ENCODE measurements around the gene CDS2. TPM values are rescaled to one million over a fixed set of nuclear protein-coding genes. Genes with fewer than 3 reads are reported as not detected.
"Not testable (repeated sequence)": the region's sequence is repeated elsewhere in the genome, so short reads cannot be mapped to it uniquely, and the experiment has no call there.

The CDS2 gene
- 100 to 1,000 TPM in 1 of 12 donors, 10 to 100 TPM in 11; 19.1 to 153 (median 22.7) TPM for polyA plus RNA-seq (ENCODE audit: insufficient read length in 12 of 12)
- long read RNA-seq, donor 1, full-length matches to known transcripts = 6 of 31 reads
- long read RNA-seq, donor 1, partial matches to known transcripts = 25 of 31 reads
- long read RNA-seq, donor 1, other reads (novel, unspliced or antisense) = 0 of 31 reads
- long read RNA-seq, donor 2, full-length matches to known transcripts = 7 of 7 reads
- long read RNA-seq, donor 2, partial matches to known transcripts = 0 of 7 reads
- long read RNA-seq, donor 2, other reads (novel, unspliced or antisense) = 0 of 7 reads
- long read RNA-seq, donor 3, full-length matches to known transcripts = 3 of 8 reads
- long read RNA-seq, donor 3, partial matches to known transcripts = 5 of 8 reads
- long read RNA-seq, donor 3, other reads (novel, unspliced or antisense) = 0 of 8 reads
- long read RNA-seq, donor 4, full-length matches to known transcripts = 4 of 10 reads
- long read RNA-seq, donor 4, partial matches to known transcripts = 6 of 10 reads
- long read RNA-seq, donor 4, other reads (novel, unspliced or antisense) = 0 of 10 reads
- long read RNA-seq, donor 5, full-length matches to known transcripts = 9 of 9 reads
- long read RNA-seq, donor 5, partial matches to known transcripts = 0 of 9 reads
- long read RNA-seq, donor 5, other reads (novel, unspliced or antisense) = 0 of 9 reads
- long read RNA-seq, donor 6, full-length matches to known transcripts = 3 of 3 reads
- long read RNA-seq, donor 6, partial matches to known transcripts = 0 of 3 reads
- long read RNA-seq, donor 6, other reads (novel, unspliced or antisense) = 0 of 3 reads
- long read RNA-seq, donor 7, full-length matches to known transcripts = 6 of 6 reads
- long read RNA-seq, donor 7, partial matches to known transcripts = 0 of 6 reads
- long read RNA-seq, donor 7, other reads (novel, unspliced or antisense) = 0 of 6 reads
- long read RNA-seq, donor 8, full-length matches to known transcripts = 8 of 27 reads
- long read RNA-seq, donor 8, partial matches to known transcripts = 19 of 27 reads
- long read RNA-seq, donor 8, other reads (novel, unspliced or antisense) = 0 of 27 reads
- long read RNA-seq, donor 9, full-length matches to known transcripts = 6 of 16 reads
- long read RNA-seq, donor 9, partial matches to known transcripts = 10 of 16 reads
- long read RNA-seq, donor 9, other reads (novel, unspliced or antisense) = 0 of 16 reads
- long read RNA-seq, donor 10, full-length matches to known transcripts = 5 of 5 reads
- long read RNA-seq, donor 10, partial matches to known transcripts = 0 of 5 reads
- long read RNA-seq, donor 10, other reads (novel, unspliced or antisense) = 0 of 5 reads
- long read RNA-seq, donor 11, full-length matches to known transcripts = 5 of 5 reads
- long read RNA-seq, donor 11, partial matches to known transcripts = 0 of 5 reads
- long read RNA-seq, donor 11, other reads (novel, unspliced or antisense) = 0 of 5 reads

GRCh38 chr20:5126512-5127203 lies at the start of gene CDS2:
CDS2 (plus strand) TSS chr20:5127008; CDS start chr20:5127093, 85 bp downstream.
- peak; percentile 99 for DNase-seq

- DNase-seq = no peak
Observed at GRCh38 chr20:5077761-5078387, 48.9 kb upstream of the CDS2 start.

GRCh38 chr20:5078399-5078958 lies 48.3 kb upstream of the CDS2 start:
- DNase-seq = peak; percentile 44

- DNase-seq = peak; percentile 16
Observed at GRCh38 chr20:5080384-5080877, 46.4 kb upstream of the CDS2 start.

GRCh38 chr20:5085380-5085779 lies 41.4 kb upstream of the CDS2 start:
- no peak for DNase-seq

GRCh38 chr20:5088688-5089087 lies 38.1 kb upstream of the CDS2 start:
- no peak for DNase-seq

- DNase-seq = peak; percentile 15
Observed at GRCh38 chr20:5090191-5090590, 36.6 kb upstream of the CDS2 start.

- DNase-seq = no peak
Observed at GRCh38 chr20:5091902-5092301, 34.9 kb upstream of the CDS2 start.

GRCh38 chr20:5092765-5093339 lies 34.0 kb upstream of the CDS2 start:
- no peak for DNase-seq

GRCh38 chr20:5095454-5095853 lies 31.4 kb upstream of the CDS2 start:
- no peak for DNase-seq

GRCh38 chr20:5095931-5096330 lies 30.9 kb upstream of the CDS2 start:
- no peak for DNase-seq

GRCh38 chr20:5096463-5096862 lies 30.3 kb upstream of the CDS2 start:
- DNase-seq = no peak

- not testable (repeated sequence) for DNase-seq
Observed at GRCh38 chr20:5099009-5099408, 27.8 kb upstream of the CDS2 start.

GRCh38 chr20:5099909-5100308 lies 26.9 kb upstream of the CDS2 start:
- not testable (repeated sequence) for DNase-seq

GRCh38 chr20:5100684-5101347 lies 26.0 kb upstream of the CDS2 start:
- peak; percentile 46 for DNase-seq

GRCh38 chr20:5104479-5104878 lies 22.3 kb upstream of the CDS2 start:
- DNase-seq = no peak

- no peak for DNase-seq
Observed at GRCh38 chr20:5109276-5109675, 17.5 kb upstream of the CDS2 start.

GRCh38 chr20:5113615-5113986 lies 13.2 kb upstream of the CDS2 start:
- DNase-seq = no peak

- DNase-seq = no peak
Observed at GRCh38 chr20:5114403-5114802, 12.4 kb upstream of the CDS2 start.
